CD4-positive, alpha-beta T cell treated with Interleukin-12 subunit alpha and Interleukin-12 subunit beta, for 1 hour (primary cell): ENCODE measurements around the gene LDHAL6B.
A peak's percentile ranks its signal among the peaks of the same experiment; 100 is the strongest.
"Not testable (repeated sequence)": the region's sequence is repeated elsewhere in the genome, so short reads cannot be mapped to it uniquely, and the experiment has no call there.

Experiments used
- DNase-seq: peaks from one replicate; pipeline ENCODE4 v3.0.0-alpha.2; 2020

LDHAL6B gene

GRCh38 chr15:59206623-59207183 is at the start of gene LDHAL6B:
TSS of gene LDHAL6B (plus strand) at chr15:59206843. CDS start at chr15:59206941, 98 bp downstream.
- no peak for DNase-seq

- DNase-seq, result no peak
Observed at GRCh38 chr15:59157396-59157795, 49.2 kb upstream of the LDHAL6B start.

- no peak for DNase-seq
Observed at GRCh38 chr15:59157840-59158700, 48.6 kb upstream of the LDHAL6B start.

GRCh38 chr15:59158701-59159034 is 48.0 kb upstream of the LDHAL6B start:
- no peak for DNase-seq

- DNase-seq, result no peak
Observed at GRCh38 chr15:59159210-59159609, 47.4 kb upstream of the LDHAL6B start.

GRCh38 chr15:59160880-59161593 is 45.6 kb upstream of the LDHAL6B start:
- no peak for DNase-seq

- not testable (repeated sequence) for DNase-seq
Observed at GRCh38 chr15:59162080-59162479, 44.6 kb upstream of the LDHAL6B start.

- no peak for DNase-seq
Observed at GRCh38 chr15:59165726-59166125, 40.9 kb upstream of the LDHAL6B start.

- no peak for DNase-seq
Observed at GRCh38 chr15:59166166-59166565, 40.5 kb upstream of the LDHAL6B start.

GRCh38 chr15:59166601-59167265 is 39.9 kb upstream of the LDHAL6B start:
- no peak for DNase-seq

GRCh38 chr15:59168536-59168935 is 38.1 kb upstream of the LDHAL6B start:
- no peak for DNase-seq

- no peak for DNase-seq
Observed at GRCh38 chr15:59169251-59169708, 37.4 kb upstream of the LDHAL6B start.

GRCh38 chr15:59170295-59171066 is 36.2 kb upstream of the LDHAL6B start:
- no peak for DNase-seq

- no peak for DNase-seq
Observed at GRCh38 chr15:59171067-59171397, 35.6 kb upstream of the LDHAL6B start.

GRCh38 chr15:59172289-59172901 is 34.2 kb upstream of the LDHAL6B start:
- no peak for DNase-seq

GRCh38 chr15:59173194-59173593 is 33.4 kb upstream of the LDHAL6B start:
- no peak for DNase-seq

- DNase-seq, result no peak
Observed at GRCh38 chr15:59174151-59174834, 32.4 kb upstream of the LDHAL6B start.

GRCh38 chr15:59174835-59175831 is 31.5 kb upstream of the LDHAL6B start:
- DNase-seq, result peak; percentile 18

- DNase-seq, result no peak
Observed at GRCh38 chr15:59176653-59177316, 29.9 kb upstream of the LDHAL6B start.

GRCh38 chr15:59177317-59177660 is 29.4 kb upstream of the LDHAL6B start:
- no peak for DNase-seq
